GM18873 (cell line): ENCODE results near the gene EPHX1.
"Not testable (repeated sequence)": the region's sequence is repeated elsewhere in the genome, so short reads cannot be mapped to it uniquely, and the experiment has no call there.

Source experiments
- ATAC-seq: cut with Tn5 transposase; IDR thresholded peaks from one replicate; pipeline ENCODE4 v1.9.1; 2021; ENCODE audit warnings: mild to moderate bottlenecking, moderate library complexity, moderate number of reproducible peaks; ENCODE audit not compliant: unreplicated experiment, low FRiP score

EPHX1 gene

DNA sequence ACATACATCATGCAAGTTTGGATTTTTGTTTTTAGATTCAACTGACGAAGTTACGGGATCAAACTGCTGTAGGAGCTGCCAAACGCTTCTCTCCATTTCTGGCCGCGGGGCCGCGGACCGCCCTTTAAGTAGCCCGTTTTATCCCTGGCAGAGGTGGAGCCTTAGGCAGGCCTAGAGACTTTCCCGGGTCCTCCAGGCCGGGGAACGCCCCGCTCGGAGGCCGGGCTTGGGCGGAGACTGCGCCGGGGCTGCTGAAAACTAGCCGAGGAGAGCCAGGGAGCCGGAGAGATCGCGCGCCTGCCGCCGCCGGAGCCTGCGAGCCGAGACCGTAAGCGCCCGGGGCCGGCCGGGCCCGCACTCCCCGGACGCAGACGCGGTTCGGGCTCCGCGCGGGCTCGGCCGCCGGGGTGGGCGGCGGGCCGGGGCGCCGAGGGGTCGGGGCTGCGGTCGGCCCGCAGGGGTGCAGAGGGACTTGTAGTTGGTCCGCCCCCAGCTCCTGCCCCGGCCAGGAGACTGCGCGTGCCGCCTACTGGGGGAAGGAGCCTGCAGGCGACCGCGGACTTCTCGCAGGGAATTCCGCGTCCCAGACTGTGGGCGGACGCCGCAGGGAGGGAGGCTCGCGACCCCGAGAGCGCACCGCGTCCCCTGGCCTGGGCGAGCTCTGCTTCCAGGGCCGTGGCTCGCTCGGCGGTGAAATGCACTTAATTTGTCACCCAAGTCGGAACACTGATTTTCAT lies at the start of gene EPHX1:
Gene EPHX1 (plus strand): TSS at position 283 of the 737 bp plus-strand sequence. CDS start 18,606 bp downstream, outside the sequence.
- ATAC-seq: peak; percentile 88

DNA sequence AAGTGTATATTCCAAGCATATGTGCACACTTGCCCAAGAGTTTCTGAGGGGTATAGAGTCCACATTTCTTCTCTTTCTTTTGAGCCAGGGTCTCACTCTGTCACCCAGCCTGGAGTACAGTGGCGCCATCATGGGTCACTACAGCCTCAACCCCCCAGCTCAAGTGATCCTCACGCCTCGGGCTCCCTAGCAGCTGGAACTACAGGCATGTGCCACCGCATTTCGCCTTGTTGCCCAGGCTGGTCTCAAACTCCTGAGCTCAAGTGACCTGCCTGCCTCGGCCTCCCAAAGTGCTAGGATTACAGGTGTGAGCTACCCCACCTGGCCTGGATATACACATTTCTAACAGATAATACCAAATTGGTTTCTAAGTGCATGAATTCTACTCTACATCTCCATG lies 49.4 kb upstream of the EPHX1 start:
- ATAC-seq: no peak

DNA sequence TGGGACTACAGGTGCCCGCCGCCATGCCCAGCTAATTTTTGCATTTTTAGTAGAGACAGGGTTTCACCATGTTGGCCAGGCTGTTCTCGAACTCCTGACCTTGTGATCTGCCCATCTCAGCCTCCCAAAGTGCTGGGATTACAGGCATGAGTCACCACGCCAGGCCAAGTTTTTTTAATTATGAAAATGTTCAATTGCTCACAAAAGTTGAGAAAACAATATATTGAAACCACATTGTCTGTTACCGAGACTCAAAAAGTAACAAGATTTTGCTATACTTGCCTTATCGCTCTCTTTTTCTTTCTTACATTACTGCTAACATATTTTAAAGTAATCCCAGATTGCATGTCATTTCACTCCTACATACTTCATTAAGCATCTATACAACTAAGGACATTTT lies 48.5 kb upstream of the EPHX1 start:
- not testable (repeated sequence) for ATAC-seq

DNA sequence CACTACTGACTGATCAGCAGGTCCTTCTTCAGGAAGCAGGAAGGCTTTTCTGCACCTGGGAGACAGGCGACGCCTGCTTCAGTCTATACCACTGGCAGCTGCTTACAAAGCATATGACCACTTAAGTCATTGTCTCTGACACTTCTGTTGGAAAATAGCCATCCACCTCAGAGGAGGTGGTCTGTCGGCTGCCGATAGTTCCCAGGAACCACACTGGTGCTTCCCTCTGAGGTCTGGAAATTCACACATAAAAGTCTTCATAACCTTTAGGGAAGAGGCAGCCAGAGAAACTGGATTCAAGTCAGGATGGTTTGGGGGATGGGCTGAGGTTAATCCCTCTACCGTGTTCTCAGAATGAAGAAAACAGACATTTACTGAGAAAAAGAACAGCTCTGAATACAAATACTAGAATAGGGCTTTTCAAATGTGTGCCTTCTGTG lies 47.9 kb upstream of the EPHX1 start:
- no peak for ATAC-seq

DNA sequence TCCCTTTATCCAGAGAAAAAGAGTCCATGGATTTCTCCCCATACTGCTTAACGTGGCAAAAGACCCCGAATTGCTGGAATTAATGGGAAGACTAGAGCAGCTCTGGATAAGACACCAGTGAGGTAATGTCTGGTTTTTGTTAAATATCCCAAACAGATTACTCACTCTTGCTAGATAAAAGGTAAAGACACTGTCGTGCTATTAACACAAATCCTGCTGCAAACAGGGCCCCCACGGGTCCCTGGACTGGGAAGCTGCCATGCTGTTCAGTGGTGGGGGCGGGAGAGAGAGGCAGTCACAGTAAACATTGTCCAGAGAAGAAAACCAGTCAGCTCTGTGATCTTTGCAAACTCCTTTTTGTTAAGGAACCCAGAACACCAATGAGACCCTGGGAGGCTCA lies 47.5 kb upstream of the EPHX1 start:
- no peak for ATAC-seq

DNA sequence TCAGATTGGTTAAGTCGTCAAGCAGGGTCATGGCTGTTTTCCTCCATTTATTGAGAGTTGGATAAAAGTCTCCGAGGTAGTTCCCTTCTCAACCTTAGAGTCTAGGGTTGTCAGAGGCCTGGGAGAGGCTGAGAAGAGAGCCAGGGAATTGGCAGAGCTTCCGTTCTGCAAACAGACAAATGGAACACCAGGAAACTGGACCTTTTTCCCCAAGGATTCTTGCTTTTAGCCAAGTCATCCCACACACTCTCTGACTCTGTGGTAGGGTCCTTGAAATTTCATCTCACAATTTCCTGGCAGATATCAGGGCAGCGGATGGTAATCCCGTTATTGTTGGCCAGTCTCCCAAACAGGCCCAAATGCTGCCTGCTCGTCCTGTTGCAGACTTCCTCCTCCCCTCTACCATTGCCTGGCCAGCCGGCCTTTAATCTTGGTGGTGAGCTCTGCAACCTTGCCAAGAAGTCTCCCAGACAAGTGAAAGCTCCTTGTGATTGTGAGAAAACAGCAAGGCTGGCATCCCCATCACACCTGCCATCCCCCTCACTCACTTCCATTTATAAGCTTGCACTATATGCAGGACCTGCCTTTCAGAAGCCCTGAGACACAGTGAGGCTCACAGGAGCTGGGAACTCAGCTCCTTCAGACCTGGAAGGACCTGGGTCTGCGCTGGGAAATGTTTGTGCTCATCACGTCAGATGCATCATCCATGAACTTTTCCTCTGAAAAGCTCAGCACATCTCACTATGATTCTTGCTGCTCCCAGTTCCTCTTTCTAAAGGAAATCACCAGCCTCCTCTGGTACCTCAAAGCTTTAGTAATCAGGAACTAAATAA lies 46.0 kb upstream of the EPHX1 start:
- ATAC-seq: no peak

DNA sequence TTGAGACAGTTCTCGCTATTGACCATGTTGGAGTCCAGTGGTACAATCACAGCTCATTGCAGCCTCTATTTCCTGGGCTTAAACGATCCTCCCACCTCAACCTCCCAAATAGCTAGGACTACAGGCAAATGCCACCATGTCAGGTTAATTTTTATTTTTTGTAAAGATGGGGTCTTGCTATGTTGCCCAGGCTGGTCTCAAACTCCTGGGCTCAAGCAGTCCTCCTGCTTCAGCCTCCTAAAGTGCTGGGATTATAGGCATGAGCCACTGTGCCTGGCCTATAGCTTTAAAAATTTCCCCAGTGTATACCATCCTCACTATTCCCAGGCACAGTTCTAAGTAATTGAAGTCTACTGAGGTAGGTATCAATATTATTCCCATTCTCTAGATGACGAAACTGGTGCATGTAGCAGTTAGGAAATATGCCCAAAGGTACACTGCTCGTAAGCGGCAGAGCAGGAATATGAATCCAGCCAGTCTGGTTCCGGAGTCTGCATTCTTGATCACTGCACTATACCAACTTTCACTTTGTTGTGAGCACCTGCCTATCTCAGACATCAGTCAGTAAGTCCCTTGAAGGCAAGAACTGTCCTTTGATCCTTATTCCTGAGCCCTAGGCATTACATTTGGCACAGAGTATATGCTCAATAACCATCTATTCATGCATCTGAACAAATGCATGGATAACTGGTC lies 43.8 kb upstream of the EPHX1 start:
- no peak for ATAC-seq

DNA sequence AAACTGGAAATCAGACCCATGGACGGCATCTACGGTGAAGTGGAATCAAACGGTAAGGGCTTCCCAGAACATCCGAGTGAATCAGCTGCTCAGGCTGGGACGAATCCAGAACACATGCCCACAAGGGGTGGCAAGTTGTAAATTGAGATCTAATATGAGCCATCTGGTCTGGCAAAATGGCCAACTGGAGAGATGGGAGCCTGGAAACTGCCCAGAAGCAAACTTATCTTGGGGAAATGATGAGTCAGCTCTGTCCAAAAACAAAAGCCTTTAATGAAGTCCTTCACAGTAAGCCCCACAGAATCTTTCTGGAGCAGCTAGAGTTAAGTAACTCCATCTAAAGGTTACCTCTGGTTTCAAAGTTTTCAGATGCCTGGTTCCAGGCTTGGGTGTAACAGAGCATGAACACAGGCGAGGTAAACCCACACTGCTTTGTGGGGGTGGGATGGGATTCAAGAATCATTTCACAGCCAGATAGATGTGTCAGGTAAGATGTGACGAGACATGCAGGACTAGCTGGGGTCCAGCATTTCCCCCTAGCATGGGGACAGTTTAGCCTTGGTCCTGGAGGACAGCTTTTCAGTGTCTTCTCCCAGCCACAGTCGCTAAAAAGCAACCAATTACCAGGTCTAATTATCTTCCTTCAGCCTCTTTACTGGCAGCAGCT lies 42.8 kb upstream of the EPHX1 start:
- no peak for ATAC-seq

DNA sequence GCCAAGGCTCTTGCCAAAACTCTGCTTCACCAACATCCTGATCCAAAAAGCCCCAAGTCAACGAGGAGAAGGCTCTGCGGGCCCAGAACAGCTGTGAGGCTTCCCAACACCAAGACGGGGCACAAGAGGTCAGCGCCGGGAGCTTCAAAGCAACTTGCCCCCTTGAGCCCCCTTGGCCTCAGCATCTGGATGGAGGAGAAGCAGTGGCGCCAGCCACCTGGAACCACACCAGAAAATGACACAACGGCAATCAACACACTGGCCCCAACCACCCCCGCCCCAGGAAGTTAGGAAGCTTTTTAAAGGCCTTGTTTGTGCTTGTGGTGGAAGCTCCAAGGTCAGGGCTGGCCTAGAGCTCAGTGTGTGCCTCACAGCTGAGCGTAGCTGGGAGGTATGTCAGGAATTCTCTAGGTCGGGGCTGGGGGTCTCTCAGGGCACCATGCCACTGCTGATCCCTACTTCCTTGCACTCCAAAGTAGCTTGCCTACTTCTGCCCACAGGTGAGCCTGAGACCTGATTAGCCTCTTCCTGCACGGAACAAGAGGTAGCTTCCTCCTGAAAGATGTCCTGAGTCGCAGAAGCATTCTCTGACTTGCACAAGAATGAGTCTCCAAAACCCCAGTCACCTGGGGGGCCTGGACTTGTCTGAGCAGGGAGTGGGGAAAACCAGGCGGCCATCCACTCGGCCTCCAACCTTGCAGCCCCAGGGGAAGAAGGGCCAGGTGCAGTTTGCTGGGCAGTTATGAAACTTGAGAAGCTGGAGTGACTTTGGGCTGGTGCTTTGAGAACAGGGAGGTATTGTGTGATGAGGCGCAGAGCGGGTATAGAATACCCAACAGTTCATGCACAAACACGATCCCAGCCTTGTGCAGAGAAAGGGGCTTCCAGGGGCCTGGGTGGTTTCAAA lies 42.0 kb upstream of the EPHX1 start:
- ATAC-seq: no peak

DNA sequence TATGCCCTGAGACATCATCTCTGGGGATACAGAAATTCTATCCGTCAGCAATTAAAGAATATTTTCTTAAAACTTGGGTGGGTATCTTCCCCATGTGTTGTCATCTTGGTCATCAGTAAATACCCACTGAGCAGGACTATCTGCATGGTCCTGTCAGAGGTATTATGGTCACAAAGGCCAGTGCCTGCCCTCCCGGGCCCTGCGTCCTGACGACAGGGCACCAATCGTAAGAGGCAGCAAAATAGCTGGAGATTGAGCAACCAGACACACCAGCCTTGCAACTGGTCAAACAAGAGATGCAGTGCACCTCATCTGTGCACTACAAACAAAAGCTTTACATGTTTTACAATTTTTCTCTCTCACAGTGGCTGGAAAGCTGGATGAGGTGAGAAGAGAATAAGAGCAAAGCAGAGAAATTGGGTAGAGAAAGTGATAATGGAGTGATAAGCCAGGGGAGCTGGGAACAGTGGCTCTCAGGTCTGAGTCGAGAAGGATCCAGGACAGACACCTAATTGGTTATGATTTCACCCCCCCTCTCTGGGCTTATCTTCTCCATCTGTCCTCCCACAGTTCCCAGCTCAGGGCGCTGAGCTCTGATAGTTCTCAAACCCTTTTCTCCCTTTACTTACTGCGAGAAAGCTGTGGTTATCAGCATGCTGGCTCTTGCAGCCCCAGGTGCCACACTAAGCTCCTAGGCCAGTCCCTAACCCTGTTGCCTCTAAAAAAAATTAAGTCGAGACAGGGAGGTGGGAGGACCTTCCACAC lies 41.1 kb upstream of the EPHX1 start:
- ATAC-seq: no peak

DNA sequence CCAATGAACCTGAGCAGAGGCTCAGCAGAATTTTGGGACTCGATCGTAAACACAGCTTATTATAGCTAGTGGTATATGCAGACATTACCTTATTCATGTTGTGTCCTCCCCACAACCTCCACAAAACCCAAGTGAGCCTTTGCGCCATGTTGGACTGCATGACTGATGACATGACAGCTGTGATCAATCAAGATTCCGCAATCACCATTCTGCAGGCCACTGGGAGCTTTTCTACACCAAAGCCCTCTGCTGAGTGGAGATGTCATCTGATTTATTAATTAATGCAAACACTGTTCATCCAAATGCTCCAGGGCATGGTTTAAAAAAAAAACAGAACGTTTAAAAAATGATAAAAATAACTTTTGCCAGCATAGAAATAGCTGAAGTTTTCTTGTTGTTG lies 40.2 kb upstream of the EPHX1 start:
- ATAC-seq: no peak

DNA sequence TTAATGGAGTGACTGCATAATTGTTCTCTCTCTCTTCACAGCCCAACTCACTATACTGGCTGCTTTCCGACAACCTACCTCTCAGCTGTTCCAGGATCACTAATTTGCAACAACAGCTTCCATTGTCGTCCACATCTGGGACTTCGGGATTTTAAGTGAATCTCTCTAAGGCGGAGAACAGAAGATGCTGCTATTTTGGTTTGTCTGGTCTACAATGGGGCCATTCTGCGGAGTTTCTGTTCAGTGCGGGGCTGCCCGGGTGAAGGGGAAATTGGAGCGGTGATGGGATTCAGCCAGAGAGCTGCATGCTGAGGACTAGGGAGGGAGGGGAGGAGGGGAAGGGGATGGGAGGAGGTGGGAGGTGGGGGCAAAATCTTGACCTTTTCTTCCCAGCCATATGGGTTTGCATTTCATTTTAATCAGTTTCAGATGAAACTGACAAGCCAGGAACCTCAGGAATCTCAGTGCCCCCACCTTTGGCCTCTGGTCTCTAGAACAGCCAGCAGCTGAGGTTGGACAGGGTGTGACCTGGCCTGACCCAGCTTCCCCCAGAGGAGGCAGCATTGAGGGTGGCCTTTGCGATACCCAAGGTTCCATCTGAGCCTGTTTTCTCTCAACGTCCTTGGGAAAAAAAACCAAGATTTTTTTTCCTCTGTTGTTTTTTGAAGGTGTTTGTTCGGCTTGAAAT lies 39.2 kb upstream of the EPHX1 start:
- no peak for ATAC-seq

DNA sequence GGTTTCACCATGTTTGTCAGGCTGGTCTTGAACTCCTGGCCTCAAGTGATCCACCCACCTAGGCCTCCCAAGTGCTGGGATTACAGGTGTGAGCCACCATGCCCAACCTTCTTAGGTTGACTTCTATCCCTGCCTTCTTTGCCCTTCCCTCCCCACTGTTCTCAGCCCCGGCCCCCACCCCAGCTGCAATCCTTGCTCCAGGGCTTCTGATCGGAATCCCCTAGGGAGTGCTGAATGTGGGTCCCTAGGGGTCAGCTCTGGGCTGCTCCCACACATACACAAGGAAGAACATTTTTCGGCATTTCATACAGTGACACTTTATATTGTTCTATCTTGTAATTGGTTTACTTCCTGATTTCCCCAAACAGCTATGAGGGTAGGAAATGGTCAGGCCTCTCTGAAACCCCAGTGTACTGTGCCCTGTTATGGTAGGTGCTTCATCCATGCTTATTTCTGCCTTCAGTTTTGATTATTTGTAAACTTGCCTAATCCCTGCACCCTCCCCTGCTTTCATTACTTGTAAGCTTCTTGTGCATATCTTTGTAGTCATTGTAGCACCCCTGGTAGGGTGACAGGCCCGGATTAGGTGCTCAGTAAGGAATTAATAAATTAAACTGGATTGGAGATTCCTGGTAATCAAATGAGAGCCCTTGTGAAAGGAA lies 38.1 kb upstream of the EPHX1 start:
- ATAC-seq: no peak

DNA sequence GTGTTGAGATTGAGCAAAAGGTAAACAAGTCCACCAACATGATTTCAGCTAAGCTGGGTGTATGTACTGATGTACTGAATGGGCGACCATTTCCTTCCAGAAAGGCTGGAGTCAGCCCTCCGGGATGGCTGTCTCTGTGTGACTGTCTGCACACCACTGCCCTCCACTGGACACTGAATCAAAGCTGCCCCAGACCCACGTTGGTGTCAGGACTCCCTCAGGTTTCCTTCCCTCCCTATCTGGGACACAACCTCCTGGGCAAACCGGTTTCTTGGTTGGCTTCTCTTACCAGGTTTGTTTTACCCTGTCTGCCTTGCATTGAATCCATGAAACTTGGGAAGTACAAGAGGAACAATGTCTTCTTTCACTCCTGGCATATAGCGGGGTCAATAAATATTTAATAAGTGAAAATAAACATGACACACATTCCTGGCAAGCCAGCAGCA lies 37.6 kb upstream of the EPHX1 start:
- no peak for ATAC-seq

DNA sequence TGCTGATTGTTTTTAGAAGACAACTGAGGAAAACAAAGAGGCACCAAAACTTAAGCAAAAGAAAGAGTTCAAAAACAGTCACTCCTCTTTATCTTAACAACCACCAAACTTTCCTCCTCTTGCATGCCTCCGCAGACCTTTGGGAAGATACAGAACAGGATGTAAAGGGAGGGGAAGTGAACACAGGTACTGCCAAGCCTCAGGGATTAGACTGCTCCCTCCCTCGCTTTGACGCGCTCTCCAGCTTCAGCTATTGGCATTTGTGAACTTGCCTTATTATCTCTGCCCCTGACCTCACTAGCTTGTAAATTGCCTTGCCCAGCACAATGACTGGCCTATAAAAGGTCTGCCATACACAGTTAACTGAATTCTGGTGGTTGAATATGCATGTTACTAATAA lies 37.1 kb upstream of the EPHX1 start:
- ATAC-seq: no peak

DNA sequence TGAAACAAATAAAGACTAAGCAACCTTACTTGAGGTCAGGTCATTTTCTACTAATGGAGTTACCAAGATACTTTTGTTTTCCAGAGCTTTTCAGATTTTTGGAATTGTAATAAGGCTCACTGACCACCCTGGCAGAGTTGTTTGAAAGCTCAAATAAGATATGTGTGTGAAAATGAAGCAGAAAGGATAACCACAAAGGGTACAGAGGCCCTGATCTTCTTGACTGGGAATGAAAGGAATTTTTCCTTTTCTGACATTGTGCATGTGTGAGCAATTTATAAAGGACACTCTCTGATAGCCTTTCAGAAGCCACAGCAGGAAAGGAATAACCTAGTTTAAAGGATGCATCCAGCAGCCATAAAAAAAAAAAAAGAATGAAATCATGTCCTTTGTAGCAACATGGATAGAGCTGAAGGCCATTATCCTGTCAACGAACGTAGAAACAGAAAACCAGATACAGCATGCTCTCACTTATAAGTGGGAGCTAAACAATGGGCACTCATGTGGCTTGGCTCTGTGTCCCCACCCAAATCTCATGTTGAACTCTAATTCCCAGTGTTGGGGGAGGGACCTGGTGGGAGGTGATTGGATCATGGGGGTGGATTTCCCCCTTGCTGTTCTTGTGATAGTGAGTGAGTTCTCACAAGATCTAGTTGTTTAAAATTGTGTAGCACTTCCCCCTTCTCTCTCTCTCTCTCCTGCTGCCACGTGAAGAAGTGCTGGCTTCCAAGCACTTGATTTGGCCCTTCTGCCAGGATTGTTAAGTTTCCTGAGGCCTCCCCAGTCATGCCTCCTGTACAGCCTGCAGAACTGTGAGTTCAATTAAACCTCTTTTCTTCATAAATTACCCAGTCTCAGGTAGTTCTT lies 35.4 kb upstream of the EPHX1 start:
- no peak for ATAC-seq

DNA sequence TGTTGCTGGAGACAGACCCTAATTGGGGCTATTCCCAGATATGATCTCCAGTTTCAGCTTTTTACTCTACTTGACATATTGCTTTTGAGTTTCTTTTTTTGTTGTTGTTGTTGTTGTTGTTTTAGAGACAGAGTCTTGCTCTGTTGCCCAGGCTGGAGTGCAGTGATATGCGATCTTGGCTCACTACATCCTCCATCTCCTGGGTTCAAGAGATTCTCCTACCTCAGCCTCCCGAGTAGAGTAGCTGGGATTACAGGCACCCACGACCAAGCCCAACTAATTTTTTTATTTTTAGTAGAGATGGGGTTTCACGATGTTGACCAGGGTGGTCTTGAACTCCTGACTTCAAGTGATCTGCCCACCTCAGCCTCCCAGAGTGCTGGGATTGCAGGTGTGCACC lies 33.6 kb upstream of the EPHX1 start:
- no peak for ATAC-seq
